HG02623 (cell line): Measurements from ENCODE around the gene ASPSCR1.

Experiments used
- ATAC-seq: cut with Tn5 transposase; IDR thresholded peaks from one replicate; pipeline ENCODE4 v1.9.1; 2021; ENCODE audit warnings: moderate library complexity; ENCODE audit not compliant: unreplicated experiment

Gene ASPSCR1

GRCh38 chr17:82009413-82009812 lies 32.0 kb downstream of the ASPSCR1 start:
- ATAC-seq: no peak

GRCh38 chr17:82010575-82011525 lies 33.4 kb downstream of the ASPSCR1 start:
- no peak for ATAC-seq

GRCh38 chr17:82011617-82012187 lies 34.3 kb downstream of the ASPSCR1 start:
- no peak for ATAC-seq

GRCh38 chr17:82012261-82012639 lies 34.8 kb downstream of the ASPSCR1 start:
- no peak for ATAC-seq

- ATAC-seq: no peak
Observed at GRCh38 chr17:82012640-82013295, 35.3 kb downstream of the ASPSCR1 start.

- ATAC-seq: no peak
Observed at GRCh38 chr17:82013341-82013740, 35.9 kb downstream of the ASPSCR1 start.

GRCh38 chr17:82013772-82014321 lies 36.4 kb downstream of the ASPSCR1 start:
- ATAC-seq: no peak

- ATAC-seq: no peak
Observed at GRCh38 chr17:82014432-82014831, 37.0 kb downstream of the ASPSCR1 start.

- ATAC-seq: no peak
Observed at GRCh38 chr17:82014971-82015310, 37.5 kb downstream of the ASPSCR1 start.

GRCh38 chr17:82015311-82015971 lies 38.0 kb downstream of the ASPSCR1 start:
- ATAC-seq: no peak

- no peak for ATAC-seq
Observed at GRCh38 chr17:82016061-82016874, 38.8 kb downstream of the ASPSCR1 start.

GRCh38 chr17:82016875-82017459 lies 39.5 kb downstream of the ASPSCR1 start:
- ATAC-seq: no peak

- ATAC-seq: no peak
Observed at GRCh38 chr17:82017612-82018151, 40.3 kb downstream of the ASPSCR1 start.

- no peak for ATAC-seq
Observed at GRCh38 chr17:82018152-82018988, 40.9 kb downstream of the ASPSCR1 start.

- ATAC-seq: no peak
Observed at GRCh38 chr17:82018989-82019689, 41.7 kb downstream of the ASPSCR1 start.

GRCh38 chr17:82019690-82020571 lies 42.5 kb downstream of the ASPSCR1 start:
- ATAC-seq: no peak

- no peak for ATAC-seq
Observed at GRCh38 chr17:82020572-82021106, 43.2 kb downstream of the ASPSCR1 start.
